ENCODE data around the gene NRXN3.

The NRXN3 gene

DNA sequence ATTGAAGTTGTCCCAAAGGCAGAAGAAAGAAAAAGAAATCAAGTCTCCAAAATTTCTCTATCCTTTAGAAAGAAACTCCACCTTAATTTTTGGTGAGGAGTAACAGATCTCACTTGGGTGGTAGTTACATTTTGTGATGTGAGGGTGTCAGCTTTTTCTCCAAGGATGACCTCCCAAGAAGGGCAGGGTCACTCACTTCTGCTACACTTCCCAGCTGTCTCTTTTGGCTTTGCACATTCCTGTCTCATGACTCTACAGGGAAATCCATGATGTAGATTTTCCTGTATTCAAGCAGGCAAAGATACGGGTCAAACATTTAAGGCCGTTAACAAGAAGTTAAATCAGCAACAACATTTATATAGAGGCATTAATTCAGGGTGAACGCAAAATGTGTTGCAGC is 1016.4 kb downstream of the NRXN3 start:
- DNase-seq: no peak

DNA sequence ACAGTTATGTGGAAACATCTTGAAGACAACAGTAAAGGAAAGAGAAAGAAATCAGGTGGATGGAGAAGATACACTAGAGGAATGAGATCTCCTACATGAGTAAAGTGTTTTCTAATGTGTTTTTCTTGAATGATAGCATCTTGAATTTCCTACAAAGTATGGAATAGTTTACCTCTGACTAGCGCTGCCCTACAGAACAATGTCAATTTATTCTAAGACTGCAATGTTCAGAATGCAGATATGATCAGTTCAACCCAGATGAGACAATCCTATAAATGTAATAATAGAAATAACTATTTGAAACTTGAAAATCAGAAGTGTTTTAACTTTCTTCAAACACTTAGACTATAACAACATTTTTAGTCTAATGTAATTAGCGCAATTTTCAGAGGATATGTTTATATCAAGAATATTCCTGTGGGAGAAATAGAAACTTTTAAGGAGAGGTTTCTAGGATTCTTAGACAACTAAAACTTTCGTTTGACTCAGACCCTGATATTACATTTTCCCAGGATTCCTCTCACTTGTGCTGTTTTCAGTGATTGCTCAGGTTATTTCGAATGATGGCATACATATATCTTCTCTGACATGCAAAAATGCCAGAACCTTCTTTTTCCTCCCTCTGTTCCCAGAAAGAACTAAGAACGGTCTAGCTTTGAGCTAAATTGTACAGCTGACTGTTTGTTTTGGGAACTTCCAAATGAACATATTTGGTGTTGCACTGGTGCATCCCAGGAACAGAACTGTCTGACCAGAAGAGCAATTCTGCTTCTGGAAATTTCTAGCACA is 1023.7 kb downstream of the NRXN3 start:
- DNase-seq: no peak

DNA sequence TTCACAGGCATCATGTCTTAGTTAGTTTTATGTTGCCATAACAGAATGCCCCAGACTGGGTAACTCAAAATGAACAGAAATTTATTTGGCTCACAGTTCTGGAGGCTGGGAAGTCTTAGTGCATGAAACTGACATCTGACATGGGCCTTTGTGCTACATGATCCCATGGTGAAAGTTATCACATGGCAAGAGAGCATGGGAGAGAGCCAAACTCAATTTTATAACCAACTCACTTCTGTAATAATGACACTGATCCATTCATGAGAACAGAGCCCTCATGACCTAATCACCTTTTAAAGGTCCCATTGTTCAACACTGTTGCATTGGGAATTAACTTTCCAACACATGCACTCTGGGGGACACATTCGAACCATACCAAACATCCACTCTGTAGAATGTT is 1026.0 kb downstream of the NRXN3 start:
- no peak for DNase-seq

DNA sequence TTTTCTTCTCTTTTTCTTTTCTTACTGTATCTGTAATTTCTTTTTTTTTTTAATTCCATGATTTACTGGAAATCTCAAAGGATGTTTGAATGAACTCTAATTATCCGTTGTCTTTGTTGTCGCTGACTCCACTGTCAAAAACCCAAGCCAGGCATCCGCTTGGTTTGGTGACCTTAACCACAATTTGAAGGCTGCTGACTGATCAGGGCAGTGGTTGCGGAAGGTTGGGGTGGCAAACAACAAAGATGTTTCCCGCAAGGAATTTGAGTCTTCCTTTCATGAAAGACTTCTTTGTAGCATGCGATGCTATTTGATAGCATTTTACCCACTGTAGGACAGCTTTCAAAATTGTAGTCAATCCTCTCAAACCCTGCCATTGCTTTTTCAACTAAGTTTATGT is 1027.3 kb downstream of the NRXN3 start:
- no peak for DNase-seq

DNA sequence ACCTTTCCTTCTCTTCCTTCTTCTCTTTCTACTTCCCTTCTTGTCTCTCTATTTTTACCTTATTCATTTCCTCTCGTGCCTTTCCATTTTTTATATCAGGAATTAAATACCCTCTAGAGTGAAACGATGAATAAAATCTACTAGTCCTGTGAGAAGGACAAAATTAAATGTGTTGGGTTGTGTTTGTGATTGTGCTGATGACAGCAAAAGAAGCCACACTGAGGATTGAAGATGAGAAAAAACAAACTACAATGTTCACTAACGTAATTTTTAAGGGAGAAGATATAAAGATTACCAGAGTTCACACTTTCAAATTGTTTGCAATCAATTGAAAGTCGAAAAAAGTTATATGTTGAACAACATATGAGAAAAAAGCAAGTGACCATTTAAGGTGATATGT is 1029.0 kb downstream of the NRXN3 start:
- no peak for DNase-seq

DNA sequence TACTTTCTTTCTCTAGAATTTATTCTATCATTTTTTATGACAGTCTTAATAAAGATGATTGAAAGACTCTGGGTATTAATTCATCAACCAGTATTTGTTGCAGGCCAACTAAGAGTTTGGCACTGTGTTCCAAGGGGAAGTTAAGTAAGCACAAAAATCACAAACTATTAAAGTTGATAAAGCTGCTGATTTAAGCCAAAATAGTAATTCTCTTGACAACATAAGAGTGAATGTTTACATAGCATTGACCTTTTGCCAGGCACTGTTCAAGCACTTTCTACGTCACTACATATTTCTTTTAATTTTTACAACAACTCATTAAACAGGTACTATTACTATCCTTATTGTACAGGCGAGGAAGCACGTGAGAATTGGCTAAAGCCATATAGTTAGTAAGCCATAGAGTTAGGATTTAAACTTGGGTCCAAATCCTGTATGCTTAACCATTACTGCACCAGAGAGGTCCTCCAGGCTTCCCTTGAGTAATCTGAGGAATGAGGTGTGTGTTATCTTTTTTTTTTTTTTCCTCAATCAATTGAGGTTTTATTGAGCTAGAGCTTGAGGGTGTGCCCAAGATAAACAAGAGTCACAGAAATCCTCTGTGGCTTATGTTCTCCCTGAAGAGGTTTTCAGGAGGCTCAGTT is 1031.5 kb downstream of the NRXN3 start:
- no peak for DNase-seq

DNA sequence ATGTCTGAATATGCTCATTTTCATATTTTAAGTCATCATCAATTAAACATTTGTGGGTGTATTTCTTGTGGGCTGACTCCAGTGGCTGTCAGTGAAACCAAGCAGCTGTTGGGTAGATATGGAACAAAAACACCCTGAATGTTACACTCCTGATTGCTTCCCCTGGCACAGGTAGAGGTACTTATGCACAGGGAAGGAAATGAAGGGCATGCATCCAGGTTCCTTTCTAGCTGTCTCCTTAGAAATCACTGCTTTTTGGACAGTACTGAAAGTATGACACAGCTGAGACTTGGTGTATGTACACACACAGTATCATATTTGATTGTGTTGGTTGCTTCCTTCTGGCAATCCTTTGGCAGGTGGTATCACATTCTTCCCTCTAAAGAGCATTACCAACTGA is 1034.4 kb downstream of the NRXN3 start:
- no peak for DNase-seq

DNA sequence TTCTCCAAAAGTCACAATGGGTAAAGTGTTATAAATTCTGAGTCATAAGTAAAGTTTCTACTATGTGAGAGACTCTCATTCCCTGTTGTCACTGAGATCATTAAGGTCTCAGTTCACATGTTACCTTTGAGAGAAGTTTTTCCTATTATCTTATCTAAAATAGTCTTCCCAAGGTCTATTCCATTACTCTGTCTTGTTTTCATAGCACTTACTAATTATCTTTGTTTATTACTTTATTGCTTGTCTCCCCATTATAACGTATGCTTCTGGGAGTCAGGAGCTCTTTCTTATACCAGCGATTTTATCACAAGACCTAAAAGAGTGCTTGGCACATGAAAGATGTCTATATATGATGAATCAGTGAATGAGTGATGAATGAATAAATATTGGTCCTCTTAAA is 1039.2 kb downstream of the NRXN3 start:
- no peak for DNase-seq

DNA sequence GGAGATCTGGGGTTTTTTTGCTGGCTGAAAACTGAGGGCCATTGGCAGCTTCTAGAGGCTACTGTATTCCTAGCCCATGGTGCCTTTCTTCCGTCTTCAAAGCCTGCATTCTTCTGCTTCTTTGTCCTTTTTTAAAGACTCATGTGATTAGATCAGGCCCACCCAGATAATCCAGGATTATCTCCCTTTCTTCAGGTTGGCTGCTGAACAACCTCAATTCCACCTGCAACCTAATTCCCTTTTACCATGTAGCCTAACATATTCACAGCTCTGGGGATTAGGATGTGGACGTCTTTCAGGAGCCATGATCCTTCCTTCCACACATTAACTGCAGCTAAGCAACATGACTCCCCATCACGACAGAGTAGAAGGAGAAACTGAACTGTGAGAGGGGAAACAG is 1055.6 kb downstream of the NRXN3 start:
- DNase-seq: no peak

DNA sequence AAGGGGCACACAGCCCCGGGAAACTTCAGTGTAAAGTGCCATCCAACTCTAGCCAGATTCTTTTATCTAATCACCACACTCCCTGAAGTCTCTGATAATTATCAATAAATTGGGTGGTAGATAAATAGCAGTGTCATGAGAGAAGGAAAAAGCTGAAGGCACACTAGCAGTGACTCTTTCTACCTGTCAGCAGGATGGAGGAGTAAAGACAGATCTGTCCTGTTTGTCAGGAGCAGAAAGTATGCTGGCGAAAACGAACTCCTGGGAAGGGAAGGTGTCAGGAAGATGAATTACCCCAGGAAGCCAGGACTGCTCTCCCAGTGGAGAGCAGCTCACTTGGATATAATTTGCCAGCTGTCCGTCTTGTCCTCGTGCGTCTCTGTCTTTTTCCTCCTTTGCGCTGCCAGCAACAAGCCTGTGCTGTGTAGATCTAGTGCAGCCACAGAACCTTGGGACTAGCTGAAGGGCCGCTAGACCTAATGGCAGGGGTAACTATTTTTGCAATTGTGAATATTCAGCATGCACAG is 1059.3 kb downstream of the NRXN3 start:
- no peak for DNase-seq

DNA sequence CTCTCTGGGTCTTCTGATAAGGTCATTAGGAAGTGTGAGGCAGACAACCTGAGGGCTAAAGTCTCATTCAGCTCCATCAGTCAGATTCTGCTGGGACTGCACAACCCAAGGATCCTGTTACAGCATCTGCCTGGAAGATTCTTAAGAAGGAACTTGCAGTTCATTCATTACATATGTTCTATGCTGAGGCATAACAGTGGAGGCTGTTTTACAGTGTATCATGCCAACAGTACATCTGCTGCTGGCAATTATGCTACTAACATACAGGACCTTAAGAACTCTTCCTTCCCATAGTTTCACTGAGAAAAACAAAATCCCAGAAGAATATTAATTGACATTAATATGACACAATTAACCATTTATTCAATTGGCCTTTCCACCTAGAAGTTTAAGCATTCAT is 1072.5 kb downstream of the NRXN3 start:
- no peak for DNase-seq

DNA sequence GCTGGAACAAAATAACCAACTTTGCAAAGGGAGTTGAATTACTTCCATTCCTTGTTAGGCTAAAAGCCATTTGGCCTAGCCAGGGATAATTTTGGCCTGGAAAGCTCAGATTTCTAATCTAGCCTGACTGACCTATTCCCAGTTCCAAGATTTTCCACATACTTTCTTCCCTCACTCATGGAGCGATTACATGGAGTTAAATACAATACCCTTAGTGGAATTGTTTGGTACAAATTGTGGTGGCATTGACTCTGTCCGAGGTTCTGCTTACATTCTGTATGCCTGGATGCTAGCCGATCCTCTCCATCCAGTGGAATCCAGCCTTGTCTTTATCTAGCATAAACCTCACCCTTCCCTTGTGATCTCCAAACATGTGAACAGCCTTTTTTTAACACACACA is 1076.0 kb downstream of the NRXN3 start:
- DNase-seq: no peak

DNA sequence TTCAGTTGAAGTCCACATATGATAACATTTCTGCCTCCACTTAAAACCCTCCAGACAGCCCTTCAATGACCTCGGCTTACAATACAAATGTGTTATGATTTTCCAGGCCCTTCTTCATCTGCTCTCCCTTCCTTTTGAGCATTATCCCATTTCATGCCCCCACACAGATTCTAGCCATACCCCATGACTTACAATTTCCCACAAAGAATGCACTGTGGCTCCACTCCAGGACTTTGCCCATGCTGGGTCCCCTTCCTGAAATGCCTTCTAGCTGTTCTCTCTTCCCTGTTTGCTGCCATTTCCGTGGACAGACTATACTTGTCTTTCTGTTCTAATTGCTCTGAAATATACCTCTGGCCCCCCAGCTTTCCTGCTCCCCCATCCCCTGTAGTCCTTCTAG is 1078.0 kb downstream of the NRXN3 start:
- no peak for DNase-seq

DNA sequence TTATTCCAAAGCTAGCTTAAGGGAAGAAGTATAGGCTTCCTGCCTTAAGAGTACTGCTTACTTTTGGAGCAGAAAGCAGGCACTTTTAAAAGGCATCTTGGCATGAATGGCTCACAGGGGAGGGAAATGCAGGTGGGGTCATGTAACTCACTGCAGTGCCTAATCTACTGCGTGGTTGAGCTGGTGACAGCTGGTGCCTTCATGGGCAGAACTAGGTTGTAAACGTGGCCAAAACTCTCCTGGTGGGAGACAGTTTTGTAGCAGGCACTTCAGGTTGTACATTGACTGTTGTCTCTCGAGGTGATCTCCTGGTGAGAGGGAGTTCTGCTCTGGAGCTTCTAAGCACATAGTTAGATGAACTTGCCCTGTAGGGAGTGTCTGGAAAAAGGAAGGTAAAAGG is 1078.6 kb downstream of the NRXN3 start:
- DNase-seq: no peak

DNA sequence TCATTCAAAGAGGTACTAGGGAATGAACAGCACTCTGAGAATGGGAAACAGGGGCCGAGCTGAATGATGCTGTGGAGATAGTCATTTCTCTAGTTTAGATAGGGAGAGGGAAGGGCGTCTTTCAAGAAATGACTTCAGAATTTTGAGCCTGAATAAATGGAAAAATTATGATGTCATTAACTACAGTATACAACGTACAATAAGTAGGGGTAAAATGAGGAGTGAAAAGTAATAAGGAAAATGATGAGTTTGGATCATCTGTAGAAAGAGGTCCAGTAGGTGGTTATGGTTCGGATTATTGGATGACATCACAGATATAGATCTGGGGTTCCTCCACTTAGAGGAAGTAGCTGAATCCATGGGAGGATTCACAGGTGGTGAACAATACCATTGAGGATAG is 1081.1 kb downstream of the NRXN3 start:
- no peak for DNase-seq

DNA sequence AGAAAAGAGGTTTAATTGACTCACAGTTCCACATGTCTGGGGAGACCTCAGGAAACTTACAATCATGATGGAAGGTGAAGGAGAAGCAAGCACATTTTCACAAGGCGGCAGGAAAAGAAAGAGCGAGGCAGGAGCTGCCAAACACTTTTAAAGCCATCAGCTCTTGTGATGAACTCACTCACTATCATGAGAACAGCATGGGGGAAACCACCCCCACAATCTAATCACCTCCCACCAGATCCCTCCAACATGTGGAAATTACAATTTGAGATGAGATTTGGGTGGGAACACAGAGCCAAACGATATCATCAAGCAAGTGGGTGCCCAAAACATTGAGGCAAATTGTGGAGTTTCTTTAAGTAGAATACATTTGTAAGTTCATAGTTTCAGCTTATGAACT is 1083.4 kb downstream of the NRXN3 start:
- no peak for DNase-seq

DNA sequence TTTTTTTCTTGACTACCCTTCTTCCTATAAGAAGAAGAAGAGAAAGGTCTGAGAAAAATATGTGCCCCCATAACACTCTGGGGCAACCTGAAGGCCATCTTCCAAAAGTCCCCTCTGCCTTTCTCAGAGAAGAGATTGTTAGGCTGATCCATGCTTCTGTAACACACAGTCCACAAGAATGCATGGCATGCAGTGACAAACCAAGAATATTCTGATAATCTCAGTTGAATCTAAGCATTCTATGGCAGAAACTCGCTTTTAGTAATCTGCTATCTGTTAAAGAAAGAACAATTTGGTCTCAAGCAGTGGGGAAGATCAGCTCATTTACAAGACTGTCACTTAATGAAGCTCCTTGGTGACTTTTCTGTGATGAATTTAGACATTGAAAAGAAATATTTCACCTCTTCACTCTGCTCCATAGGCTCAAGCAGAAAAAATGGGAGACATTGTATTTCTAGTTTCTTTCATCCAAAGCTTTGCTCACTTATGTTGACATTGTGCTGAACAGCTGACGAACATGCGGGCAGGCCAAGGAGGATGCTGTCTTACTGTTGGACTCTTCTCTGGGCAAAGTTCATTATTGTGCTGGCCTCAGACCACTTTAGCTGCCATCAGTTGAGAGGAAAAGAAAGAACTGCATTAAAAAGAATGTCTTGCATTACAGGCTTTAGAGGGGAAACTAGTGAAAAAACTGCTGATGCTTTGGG is 1084.0 kb downstream of the NRXN3 start:
- DNase-seq: no peak

DNA sequence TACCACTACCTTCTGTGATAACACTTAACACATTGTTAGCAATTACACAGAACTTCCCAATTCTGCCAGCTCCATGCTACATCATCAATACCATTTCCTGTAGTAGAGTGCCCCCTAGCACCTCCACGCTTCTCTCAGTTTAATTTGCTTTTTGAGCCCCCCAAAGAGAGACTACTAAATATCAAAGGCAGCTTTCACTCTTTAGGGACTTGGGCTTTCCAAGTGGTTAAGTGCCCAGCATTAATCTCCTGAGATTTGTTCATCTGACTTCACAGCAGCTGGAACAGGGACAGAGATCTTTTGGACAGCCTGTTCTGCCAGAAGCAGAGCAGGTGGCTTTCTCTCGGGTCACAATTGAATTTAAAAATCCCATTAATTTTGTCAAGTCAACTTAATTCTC is 1086.2 kb downstream of the NRXN3 start:
- DNase-seq: no peak

DNA sequence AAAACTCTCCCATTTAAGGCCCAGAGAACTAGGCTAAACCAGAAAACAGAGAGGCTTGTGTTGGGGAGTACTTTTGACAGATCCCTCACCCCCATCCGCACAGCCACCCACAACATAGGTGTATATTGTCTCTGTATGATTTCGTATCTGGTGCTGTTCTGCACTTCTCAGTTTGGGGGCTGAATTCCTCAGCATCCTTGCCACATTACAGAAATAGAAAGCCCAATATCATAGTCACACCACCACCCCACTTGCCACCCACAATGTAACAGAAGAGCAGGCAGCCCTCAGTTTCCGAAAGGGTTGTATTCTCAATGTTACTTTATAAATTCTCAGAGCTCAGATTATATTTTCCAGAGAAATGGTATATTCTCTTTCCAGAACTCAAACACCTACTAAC is 1090.2 kb downstream of the NRXN3 start:
- no peak for DNase-seq

DNA sequence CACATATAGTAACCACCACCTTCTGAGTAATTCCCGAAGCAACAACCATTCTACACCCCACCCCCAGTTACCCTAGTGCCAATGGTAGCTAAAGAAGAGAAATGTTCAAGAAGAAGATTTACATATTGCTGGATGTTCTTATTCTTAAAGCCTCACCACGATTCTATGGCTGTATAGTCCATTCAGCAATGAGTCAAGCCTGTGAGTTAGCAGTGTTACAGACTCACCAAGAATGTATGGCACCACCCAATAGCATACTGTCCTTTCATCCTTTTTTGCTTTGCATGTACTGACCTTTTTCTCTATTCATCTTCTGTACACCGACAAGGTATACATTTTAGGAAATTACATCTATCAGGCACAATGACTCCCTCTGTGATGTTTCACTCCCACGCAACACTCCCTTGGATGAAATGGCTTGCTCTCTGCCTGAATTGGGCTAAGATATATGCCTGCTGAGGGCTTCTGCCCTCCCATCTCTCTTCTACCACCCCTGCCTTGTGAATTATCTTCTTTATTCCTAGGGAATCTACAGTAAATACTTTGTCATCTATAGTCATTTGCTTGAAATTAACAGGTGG is 1095.3 kb downstream of the NRXN3 start:
- no peak for DNase-seq

DNA sequence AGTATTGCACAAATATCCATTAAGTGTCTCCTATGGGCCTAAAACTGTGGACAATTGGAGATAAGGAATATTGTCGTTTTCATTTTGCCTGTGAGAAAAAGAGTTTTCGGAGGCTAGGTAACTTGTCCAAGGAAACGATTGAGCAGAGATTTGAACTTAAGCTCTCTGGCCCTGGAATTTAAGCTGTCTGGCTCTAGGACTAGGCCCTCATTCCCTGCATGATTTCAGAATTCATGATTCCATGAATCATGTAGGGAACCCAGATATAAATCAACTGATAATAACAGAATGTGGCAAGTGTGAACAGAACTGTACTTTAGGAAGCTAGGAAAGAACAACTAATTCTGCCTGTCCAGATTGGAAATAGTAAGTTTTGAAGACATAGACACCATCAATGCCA is 1100.2 kb downstream of the NRXN3 start:
- DNase-seq: no peak

DNA sequence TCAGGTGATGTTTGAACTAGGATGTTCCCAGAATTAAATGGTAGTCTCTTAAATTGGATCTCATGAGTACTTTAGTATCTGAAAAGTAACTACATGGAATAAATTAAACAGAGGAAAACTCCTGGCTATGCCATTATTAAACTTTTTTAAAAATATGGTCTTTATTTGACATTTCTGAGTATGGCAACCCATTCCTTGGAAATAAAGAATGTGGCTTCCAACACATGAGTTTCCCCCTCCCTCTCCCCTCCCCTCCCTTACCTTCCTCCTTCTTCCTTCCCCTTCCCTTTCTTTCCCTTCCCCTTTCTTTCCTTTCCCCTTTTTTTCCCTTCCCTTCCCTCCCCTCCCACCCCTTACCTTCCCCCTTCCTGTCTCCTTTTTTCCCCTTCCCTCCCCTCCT is 1100.9 kb downstream of the NRXN3 start:
- no peak for DNase-seq

DNA sequence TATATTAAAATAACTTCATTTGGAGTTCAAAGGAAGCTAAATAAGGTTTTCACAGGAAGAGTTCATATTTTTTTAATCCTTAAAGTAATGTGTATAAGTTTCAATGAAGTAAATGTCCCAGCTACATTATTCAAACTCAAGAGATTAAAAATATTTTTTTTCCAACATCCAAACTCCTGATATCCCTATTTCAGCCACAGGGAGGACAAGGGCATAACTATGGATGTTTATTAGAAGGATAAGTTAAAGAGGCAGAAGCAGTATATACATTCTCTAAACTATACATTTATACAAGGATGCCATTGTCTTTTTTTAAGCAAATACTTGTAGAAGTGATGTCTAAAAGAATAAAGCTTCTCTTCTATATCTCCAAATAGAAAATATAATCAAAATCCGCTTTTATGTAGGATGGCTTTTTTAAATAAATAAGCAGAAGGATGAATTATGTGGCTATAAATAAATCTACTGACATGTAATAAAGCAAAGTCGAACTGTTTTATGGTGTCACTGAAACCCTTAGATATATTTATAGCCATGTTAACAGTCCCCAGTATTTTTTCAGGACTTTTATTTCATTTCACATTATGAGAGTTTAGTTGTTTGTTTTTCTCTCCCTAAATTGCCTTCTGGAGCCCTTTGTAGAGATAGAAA is 1104.6 kb downstream of the NRXN3 start:
- DNase-seq: no peak

Data from CD4-positive, alpha-beta T cell treated with Interleukin-10 for 1 hour (primary cell).